ENCODE data around the gene OBSCN.
"Not testable (repeated sequence)": the region's sequence is repeated elsewhere in the genome, so short reads cannot be mapped to it uniquely, and the experiment has no call there.

OBSCN gene

DNA sequence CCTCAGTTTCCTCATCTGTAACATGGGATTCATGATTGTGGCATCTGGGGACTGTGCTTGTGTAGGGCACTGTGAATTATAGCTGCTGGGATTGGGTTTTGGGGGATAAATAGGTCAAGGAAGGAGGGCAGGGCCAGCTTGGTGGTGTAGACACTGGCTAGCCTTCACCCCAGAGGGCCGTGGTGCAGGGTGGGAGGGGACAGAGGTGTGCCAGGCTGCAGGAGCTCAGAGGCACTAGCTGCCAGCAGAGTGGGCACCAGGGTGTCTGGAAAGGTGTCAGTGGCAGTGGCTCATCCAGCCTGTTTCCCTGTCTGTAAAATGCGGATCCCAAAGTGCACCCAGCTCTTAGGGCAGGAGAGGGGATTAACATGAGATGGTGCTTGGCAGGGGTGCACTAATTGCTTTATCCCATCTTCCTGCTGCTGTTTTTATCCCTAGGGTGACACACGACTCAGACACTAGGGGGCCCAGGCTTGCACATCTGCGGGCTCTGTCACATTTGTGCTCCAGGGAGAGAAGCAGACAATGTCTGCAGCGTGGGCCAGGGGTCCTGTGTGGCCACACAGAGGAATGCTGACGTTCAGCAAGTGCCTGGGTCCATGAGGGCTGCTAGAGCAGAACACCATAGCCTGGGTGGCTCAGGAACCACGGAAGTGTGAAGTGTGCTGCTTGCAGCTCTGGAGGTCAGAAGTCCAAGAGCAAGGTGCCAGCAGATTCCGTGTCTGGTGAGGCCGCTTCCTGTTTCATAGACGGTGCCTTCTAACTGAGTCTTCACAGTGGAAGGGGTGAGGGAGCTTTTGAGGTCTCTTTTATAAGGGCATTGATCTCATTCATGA lies 19.3 kb downstream of the OBSCN start:
- no peak for DNase-seq (ENCODE audit: low read depth)

DNA sequence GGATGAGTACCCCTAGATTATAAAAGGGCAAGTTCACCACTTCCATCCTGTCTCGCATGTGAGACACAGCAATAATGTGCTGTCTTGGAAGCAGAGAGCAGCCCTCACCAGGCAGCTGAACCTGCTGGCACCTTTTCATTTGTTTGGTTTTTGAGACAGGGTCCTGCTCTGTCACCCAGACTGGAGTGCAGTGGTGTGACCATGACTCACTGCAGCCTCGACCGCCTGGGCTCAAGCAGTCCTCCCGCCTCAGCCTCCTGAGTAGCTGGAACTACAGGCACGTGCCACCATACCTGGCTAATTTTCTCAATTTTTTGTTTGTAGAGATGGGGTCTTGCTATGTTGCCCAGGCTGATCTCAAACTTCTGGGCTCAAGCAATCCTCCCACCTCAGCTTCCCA lies 20.3 kb downstream of the OBSCN start:
- not testable (repeated sequence) for DNase-seq (ENCODE audit: low read depth)

DNA sequence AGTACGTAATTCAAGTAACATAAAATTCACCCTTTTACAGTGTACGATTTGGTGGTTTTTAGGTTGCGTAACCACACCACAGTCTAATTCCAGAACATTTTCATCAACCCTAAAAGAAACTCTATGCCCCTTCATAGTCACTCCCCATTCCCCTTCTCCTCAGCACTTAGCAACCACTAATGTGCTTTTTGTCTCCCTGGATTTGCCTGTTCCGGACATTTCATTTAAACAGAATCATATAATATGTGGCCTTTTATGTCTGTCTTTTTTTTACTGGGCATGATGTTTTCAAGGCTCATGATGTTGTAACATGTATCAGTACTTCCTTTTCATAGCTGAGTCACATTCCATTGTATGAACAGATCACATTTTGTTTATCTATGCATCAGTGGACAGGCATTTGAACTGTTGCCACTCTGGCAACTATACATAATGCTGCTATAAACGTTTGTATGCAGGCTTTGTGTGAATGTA lies 20.8 kb downstream of the OBSCN start:
- no peak for DNase-seq (ENCODE audit: low read depth)

DNA sequence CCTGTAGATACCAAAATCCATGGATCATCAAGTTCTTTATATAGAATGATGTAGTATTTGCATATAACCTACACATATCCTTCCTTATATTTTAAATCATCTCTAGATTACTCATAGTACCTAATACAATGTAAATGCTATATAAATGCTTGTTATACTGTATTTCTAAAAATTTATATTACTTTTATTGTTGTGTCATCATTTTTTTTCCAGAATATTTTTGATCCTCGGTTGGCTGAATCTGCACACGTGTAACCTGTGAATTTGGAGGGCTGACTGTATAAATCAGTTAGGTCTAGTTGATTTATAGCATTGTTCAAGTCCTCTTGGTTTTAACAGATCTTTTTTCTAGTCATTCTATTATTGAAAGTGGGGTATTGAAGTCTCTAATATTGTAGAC lies 23.3 kb downstream of the OBSCN start:
- no peak for DNase-seq (ENCODE audit: low read depth)

DNA sequence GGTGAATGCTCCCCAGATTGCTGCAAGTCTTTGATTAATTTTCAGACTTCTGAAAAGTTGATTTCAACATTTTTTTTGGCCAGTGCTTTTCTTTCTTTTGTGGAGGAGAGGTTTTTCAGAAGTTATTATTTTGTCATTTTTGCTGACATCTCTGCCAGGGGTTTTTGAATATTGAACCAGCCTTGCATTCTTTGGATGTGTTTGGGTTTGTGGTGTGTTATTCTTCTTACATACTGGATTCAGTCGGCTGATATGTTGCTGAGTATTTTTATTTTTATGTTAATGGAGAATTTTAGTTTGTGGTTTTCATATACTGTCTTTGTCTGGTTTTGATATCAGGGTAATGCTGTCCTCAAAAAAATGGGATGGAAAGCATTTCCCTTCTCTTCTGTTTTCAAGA lies 25.3 kb downstream of the OBSCN start:
- DNase-seq (ENCODE audit: low read depth), result no peak

DNA sequence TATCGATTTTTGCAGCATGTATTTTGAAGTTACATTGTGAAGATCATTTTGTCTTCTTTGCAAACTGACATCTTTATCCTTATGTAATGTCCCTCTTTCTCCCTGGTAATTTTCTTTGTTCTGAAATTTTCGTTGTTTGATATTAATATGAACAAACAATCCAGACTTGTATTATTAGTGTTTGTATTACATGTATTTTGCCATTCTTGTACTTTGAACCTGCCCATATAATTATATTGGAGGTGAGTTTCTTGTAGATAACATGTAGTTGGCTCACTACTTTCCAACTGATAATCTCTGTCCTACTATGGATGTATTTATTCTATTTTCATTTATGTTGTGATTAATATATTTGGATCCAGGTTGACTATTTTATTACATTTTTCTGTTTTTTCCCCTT lies 27.1 kb downstream of the OBSCN start:
- DNase-seq (ENCODE audit: low read depth), result no peak

DNA sequence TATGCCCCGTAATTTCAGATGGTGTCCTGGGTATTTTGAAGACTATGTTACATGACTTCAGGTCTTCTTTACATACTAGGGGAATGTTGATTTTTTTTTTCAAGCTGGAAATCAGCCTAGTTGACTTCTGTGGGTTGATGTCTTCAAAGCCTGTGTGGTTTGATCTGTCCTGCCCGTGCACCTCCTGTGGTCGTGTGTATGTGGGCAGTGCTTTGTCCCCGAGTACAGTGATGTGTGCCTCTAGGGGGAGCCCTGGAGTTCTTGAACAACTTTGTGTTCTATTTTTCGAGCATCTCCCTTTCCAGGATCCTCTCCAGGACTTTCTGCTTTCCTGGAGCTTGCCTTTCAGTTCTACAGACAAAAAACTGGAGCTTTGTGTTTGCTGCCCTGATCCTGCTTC lies 28.9 kb downstream of the OBSCN start:
- no peak for DNase-seq (ENCODE audit: low read depth)

DNA sequence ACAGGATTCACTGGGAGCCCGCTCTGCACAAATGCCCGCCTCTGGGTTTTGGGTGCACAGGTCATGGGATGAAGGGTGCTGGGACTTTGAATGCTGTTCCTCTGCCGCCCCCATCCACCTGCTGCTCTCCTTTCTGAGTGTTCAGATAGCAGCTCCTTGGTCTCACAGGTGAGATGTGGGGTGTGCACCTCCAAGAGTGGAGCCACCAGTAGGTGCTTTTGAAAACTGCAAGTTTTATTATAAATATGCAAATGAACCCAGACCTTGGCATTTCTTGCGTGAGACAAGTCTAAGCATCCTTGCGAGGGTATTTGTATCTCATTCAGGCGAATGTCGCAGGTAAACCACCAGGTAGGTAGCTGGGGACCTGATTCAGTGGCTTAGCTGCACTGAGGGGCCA lies 30.2 kb downstream of the OBSCN start:
- no peak for DNase-seq (ENCODE audit: low read depth)

DNA sequence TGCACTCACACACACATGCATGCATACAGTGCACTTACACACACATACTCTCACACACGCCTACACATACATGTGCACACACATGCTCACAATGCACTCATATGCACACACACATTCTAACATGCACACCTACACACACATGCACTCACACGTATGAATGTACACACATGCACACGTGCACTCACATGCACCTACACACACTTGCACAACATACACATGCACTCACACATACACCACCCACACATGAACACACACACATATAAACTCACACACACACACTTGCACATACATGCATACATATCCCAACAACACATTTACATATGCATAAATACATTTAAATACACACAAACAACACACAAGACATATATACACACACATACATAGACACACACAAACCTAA lies 30.6 kb downstream of the OBSCN start:
- DNase-seq (ENCODE audit: low read depth), result no peak

DNA sequence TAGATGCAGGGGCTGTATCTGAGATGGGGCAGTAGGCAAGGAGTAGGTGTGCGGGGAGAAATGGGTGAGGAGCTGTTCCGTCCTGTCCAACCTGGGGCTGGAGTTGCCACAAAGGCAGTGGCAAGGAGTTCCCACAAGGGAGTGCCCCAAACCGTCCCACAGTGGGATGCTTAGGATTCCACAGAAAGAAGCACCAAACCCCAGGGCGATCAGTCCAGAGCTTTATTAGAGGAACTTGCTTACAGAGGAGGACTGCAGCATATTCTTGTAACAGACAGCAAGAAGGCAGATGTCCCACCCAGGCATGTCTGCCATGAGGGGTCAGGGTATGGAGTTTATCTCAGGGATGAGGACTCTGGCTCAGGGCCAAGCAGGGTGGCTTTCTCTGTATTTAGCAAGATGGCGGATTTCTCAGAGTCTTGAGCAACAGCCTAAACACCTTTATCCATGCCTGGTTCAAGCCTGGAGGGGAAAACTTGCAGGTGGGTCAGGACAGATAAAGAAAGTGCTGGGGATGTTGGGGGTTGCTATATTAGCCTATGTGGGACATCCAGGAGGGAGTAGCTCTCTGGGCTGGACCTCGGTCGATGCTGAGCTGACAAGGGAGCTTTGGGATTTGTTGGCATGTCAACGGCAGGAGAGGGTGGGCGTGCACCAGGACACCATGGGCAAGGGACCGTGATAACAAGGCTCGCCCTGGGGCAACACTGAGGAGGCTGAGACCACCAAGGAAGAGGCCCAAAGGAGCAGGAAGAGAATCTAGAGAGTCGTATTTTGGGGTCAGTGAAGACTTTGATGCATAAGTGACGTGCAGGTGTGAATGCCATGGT lies 32.8 kb downstream of the OBSCN start:
- DNase-seq (ENCODE audit: low read depth), result no peak

DNA sequence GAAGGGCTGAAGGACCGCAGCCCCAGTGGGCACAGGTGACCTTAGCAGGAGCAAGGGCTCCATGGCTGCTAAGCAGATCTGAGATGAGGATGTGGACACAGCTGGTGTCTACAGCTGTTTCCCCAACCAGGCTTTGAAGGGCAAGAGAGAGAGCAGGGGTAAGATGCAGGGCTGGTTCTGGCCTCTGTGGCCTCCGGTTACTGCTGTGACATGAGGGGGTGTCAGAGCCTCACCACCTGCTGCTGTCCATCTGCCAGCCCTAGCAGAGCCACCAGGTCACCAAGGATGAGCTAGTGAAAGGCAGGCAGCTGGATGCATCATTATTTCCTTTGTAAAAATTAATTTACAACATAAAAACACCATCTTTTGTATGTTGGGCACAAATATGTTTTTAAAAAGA lies 33.4 kb downstream of the OBSCN start:
- no peak for DNase-seq (ENCODE audit: low read depth)

DNA sequence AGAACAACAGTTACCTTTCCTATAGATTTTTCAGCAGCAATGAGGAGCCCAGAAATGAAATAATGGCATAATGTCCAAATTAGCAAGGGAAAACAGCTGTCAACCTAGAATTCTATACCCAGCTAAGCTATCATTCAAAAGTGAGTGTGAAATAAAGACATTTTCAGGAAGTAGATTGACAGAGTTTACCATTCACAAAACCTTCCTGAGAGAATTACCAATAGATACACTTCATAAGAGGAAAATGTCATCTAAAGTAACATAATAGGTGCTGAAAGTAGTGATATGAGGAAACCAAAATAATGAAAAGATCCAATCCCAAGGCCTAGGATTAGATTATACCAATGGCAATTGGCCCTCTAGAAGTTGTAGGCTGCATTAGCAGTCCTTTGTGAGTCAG lies 34.6 kb downstream of the OBSCN start:
- DNase-seq (ENCODE audit: low read depth), result no peak

DNA sequence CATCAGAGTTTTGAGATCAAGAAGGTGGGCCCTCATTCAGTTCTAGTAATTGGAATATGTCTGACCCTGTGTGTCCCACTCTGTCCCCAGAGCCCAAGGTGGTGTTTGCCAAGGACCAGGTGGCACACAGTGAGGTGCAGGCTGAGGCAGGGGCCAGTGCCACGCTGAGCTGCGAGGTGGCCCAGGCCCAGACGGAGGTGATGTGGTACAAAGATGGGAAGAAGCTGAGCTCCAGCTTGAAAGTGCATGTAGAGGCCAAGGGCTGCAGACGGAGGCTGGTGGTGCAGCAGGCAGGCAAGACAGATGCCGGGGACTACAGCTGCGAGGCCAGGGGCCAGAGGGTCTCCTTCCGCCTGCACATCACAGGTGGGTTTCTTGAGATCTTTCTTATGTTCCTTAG lies 35.2 kb downstream of the OBSCN start:
- DNase-seq (ENCODE audit: low read depth), result no peak

DNA sequence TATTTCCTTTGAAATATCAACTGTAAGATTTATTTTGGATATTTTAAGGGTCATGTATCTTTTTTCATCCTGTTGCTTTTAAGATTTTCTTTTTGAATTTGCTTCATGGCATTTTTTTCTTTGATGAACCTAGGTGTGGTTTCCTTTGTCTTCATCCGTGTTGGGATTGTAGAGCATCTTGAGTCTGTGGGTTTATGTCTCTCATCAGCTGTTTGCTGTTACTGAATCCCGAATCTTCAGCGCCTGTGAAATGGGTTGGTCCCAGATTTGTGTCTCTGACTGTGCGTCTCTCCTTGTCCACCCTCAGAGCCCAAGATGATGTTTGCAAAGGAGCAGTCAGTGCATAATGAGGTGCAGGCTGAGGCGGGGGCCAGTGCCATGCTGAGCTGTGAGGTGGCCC lies 36.1 kb downstream of the OBSCN start:
- not testable (repeated sequence) for DNase-seq (ENCODE audit: low read depth)

DNA sequence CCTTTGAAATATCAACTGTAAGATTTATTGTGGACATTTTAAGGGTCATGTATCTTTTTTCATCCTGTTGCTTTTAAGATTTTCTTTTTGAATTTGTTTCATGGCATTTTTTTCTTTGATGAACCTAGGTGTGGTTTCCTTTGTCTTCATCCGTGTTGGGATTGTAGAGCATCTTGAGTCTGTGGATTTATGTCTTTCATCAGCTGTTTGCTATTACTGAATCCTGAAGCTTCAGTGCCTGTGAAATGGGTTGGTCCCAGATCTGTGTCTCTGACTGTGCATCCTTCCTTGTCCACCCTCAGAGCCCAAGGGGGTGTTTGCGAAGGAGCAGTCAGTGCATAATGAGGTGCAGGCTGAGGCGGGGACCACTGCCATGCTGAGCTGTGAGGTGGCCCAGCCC lies 37.3 kb downstream of the OBSCN start:
- DNase-seq (ENCODE audit: low read depth), result no peak

DNA sequence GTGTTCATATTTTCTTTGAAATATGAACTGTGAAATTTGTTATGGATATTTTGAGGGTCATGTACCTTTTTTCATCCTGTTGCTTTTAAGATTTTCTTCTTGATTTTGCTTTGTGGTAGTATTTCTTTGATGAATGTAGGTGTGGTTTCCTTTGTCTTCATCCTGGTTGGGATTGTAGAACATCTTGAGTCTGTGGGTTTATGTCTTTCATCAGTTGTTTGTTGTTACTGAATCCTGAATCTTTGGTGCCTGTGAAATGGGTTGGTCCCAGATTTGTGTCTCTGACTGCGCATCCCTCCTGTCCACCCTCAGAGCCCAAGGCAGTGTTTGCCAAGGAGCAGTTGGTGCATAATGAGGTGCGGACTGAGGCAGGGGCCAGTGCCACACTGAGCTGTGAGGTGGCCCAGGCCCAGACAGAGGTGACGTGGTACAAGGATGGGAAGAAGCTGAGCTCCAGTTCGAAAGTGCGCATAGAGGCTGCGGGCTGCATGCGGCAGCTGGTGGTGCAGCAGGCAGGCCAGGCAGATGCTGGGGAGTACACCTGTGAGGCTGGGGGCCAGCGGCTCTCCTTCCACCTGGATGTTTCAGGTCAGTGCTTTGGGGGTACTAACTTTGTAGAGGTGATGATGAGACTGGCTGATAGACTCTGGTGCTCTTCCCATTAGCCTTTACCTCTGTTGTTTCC lies 38.5 kb downstream of the OBSCN start:
- no peak for DNase-seq (ENCODE audit: low read depth)

DNA sequence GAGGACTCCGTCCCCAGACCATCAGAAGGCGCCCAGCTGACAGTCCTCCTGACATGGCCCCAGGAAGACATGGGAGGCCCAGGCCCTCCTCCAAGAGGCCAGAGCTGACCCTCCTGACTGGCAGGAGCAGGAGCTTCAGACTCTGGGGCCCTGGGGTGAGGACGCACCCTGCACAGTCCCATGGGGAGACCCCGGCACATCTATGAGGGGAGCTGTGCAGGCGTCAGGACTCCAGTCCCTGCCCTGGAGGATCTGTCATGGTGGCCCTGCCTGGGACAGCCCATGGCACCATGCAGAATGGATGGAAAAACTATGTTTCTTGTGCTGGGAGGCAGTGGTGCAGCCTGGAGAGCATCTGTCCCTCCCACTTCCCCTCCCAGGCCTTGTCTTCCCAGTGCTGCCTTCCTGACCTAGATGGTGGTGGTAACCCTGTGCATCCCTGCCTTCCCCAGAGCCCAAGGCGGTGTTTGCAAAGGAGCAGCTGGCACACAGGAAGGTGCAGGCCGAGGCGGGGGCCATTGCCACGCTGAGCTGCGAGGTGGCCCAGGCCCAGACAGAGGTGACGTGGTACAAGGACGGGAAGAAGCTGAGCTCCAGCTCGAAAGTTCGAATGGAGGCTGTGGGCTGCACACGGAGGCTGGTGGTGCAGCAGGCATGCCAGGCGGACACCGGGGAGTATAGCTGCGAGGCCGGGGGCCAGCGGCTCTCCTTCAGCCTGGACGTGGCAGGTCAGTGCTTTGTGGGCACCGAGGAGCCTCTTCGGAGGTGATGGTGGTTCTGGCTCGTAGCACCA lies 41.9 kb downstream of the OBSCN start:
- DNase-seq (ENCODE audit: low read depth), result no peak

DNA sequence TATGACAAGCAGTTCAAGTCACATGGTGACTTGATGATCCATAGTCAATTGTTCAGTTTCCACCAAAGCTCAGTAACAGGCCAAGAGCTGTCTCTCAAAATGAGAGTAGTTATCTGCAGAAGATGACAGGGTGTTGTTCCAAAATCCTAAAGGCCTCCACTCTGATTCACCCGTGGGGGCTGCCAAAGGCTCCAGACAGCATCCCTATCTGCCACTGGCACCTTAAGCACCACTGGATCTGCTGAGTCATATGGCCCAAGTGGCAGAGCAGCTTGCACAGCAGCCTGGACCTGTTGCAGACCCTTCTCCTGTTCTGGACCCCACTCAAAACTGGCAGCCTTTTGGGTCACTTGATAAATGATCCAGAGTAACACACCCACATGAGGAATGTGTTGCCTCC lies 44.6 kb downstream of the OBSCN start:
- DNase-seq (ENCODE audit: low read depth), result not testable (repeated sequence)

DNA sequence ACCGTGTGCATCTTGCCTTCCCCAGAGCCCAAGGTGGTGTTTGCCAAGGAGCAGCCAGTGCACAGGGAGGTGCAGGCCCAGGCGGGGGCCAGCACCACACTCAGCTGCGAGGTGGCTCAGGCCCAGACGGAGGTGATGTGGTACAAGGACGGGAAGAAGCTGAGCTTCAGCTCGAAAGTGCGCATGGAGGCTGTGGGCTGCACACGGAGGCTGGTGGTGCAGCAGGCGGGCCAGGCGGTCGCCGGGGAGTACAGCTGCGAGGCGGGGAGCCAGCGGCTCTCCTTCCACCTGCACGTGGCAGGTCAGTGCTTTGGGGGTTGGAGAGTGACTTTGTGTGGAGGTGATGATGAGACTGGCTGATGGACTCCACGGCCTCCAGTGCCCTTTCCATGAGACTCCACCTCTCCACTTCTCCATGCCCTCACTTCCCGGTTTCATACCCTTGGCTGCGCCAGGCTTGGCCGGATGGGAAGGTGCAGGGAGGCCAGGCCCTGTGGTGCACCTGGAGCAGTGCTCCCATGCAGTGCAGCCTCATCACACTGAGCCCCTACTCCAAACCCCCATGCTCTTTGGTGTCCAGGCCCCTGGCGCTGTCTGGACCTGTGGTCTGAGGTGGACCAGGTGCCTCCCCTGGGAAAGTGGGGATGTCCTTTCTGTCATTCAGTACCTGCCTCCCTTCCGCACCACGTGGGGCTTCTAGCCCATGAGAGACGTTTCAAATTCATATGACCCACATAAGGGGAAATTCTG lies 49.0 kb downstream of the OBSCN start:
- DNase-seq (ENCODE audit: low read depth), result no peak

DNA sequence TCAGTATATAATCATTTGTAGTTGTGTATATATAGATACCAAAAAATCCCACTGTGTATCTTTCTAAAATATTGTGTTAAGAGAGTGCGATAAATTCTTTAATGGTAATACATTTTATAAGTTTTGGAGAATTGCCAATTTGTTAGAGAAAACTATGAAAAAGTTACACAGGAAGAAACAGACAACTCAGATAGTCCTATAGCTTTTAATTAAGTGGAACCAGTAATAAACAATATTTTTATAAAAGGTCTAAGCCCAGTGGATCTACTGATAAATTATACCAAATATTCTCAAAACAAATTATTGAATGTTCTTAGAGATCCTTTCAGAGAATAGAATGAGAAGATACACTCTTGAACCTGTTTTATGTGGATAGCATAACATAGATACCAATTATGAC lies 50.6 kb downstream of the OBSCN start:
- DNase-seq (ENCODE audit: low read depth), result no peak

DNA sequence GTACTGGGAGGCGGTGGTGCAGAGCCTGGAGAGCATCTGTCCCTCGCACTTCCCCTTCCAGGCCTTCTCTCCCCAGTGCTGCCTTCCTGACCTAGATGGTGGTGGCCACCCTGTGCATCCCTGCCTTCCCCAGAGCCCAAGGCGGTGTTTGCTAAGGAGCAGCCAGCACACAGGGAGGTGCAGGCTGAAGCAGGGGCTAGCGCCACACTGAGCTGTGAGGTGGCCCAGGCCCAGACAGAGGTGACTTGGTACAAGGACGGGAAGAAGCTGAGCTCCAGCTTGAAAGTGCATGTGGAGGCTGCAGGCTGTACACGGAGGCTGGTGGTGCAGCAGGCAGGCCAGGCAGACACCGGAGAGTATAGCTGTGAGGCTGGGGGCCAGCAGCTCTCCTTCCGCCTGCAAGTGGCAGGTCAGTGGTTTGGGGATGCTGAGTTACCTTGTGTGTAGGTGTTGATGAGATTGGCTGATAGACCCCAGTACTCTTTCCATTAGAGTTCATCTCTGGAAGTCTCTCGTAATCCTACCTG lies 51.6 kb downstream of the OBSCN start:
- DNase-seq (ENCODE audit: low read depth), result no peak

Measured in activated T-cell treated with anti-CD3 and anti-CD28 coated beads for 1 hour (primary cell).